Upper lobe of right lung (tissue), 1 donor: Measurements from ENCODE around the gene LGR5. TPM values are rescaled to one million over a fixed set of nuclear protein-coding genes. Genes with fewer than 3 reads are reported as not detected.
A peak's percentile ranks its signal among the peaks of the same experiment; 100 is the strongest.

Source experiments
- ATAC-seq: fragments of 200-7000 bp; cut with Tn5 transposase; one replicate; pipeline ENCODE4 v1.9.1; 2020; ENCODE audit warnings: mild to moderate bottlenecking, moderate library complexity
- DNase-seq: peaks from one replicate; pipeline ENCODE4 v3.0.0-alpha.2; 2020
- H3K27ac ChIP-seq: fragments of 200-600 bp; one replicate; pipeline ENCODE4 v1.8.0; 2022
- H3K27me3 ChIP-seq: fragments of 200-600 bp; one replicate; pipeline ENCODE4 v1.8.0; 2022; ENCODE audit warnings: mild to moderate bottlenecking
- H3K36me3 ChIP-seq: fragments of 200-600 bp; one replicate; pipeline ENCODE4 v1.8.0; 2022
- H3K4me1 ChIP-seq: fragments of 200-600 bp; one replicate; pipeline ENCODE4 v1.8.0; 2022
- H3K4me3 ChIP-seq: fragments of 200-600 bp; one replicate; pipeline ENCODE4 v1.8.0; 2022; ENCODE audit warnings: mild to moderate bottlenecking
- H3K9me3 ChIP-seq: fragments of 200-600 bp; one replicate; pipeline ENCODE4 v1.8.0; 2022
- CTCF ChIP-seq: fragments of 200-600 bp; IDR thresholded peaks from one replicate; pipeline ENCODE4 v1.8.0; 2022; ENCODE audit warnings: antibody characterized with exemption
- intact Hi-C: fragments of 100-400 bp; cut with DNase I; formaldehyde crosslinking; loops from one replicate; pipeline ENCODE4 v1.11.0; 2022
- total RNA-seq: library from RNA; stranded (reverse); fragmentation: NEBNext Ultra II Directional; extraction: Animal tissue kit (Norgen Biotek cat#: 25700); gene quantifications from one replicate; pipeline ENCODE4 v1.2.1, GENCODE V29; 2021
- donor health status: DM: no; HTN: yes; CAD: no; lungs with severe emphysema.

LGR5 gene
- total RNA-seq, 1 donor from 2014 or later: 0.35 TPM

DNA sequence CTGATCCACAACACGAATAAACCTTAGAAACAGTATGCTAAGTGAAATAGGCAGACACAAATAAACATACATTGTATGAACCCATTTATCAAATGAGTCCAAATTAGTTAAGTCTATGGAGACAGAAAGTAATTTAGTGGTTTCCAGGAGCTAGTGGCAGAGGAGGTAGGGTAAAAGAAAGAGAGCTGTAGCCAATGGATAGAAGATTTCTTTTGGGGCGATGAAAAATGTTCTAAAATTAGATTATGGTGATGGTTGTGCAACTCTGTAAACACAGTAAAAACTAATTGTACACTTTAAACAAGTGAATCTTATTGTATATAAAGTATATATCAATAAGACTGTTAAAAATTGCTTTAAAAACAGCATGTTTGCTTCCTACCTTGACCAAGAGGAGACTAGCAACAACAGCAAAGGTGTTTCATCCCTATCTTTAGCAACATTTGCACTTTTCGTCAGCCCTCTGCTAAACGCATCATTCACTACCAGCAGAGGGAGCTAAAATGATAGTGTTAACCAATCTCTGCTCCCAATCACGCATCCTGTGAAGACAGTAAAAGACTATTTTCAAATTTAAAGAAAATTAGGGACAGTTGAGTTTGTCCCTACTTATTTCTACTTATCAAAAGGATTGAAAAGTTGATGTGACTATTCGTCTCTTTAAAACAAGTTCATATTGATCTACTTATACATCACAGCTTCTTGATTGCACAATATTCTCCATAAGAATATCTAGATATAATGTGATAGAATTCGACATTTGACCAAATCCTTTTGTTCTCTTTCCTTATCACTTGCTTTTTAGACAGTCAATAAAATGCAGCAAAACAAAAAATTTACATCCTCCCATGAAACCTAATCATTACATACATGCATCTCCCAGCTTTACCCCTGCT, 24.0 kb upstream of the LGR5 start:
- Histone ChIP-seq H3K27ac (no peak overlapping the region), H3K36me3 (no peaks in the 10 kb centered on the region), H3K4me3 (no peak overlapping the region), H3K9me3 (no peaks in the 10 kb centered on the region), H3K27me3 (no peaks in the 10 kb centered on the region), H3K4me1 (no peaks in the 10 kb centered on the region)
- ATAC-seq (peak; percentile 82), DNase-seq (no peak)
- peak; percentile 76 for TF ChIP-seq CTCF
- intact Hi-C loops: no loop called here

DNA sequence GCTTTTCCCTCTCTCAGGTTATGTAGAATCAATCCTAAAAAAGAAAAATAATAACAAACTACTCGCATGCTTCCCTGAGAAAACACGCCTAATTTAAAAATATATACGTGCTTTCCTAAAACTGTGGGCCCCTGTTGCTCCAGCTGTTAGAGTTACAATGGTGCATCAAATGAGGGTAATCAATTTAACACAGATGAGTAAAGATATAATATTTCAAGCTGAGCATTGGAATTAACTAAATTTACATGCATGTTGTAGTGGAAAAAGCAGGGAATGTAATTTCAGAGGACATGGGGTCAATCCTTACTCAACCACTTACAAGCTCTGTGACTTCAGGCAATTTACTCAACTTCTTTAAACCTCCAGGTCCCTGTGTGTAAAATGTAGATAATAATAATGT, 22.4 kb upstream of the LGR5 start:
- Histone ChIP-seq H3K4me3 (no peak overlapping the region), H3K36me3 (no peaks in the 10 kb centered on the region), H3K9me3 (no peaks in the 10 kb centered on the region), H3K27me3 (no peaks in the 10 kb centered on the region), H3K27ac (no peak overlapping the region), H3K4me1 (no peaks in the 10 kb centered on the region)
- ATAC-seq: no peak
- TF ChIP-seq CTCF: no peak
- DNase-seq: no peak
- intact Hi-C loops: no loop called here

- intact Hi-C loops: no loop called here
- DNase-seq: no peak
- no peak for TF ChIP-seq CTCF
These were observed 18.7 kb upstream of the LGR5 start for GRCh38 chr12:71420775-71421406.

DNA sequence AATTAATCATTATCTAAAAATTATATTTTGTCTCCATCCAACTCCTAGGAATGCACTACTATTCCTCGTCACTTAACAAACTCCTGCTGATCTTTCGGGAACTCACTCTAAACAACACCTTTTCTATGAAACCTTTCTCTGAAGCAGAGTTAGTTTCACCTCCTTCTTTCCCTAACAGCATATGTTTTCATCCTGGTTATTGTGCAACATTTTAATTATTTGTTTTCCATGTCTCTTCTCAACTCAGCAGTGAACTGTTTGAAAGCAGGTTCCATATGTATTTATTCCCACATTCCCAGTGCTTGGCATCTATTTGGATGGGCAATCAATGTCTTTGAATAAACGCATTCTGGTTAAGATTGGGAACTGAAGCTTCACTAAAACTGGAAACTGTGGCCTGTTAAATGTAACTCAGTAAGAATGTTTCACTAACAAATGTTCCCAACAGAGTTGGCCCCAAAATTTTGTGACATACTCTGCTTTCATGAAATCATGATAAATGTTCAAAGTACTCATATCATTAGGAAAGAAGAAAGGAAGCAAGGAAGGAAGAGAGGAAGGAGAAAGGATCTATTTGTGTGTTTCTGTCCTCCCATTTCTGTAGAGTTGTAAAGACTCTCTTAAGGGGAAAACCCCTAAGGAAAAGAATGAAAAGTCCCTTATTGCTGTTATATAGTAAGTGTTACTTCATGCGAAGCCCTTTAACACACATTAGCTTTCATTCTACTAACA, 13.9 kb upstream of the LGR5 start:
- Histone ChIP-seq H3K9me3 (no peaks in the 10 kb centered on the region), H3K27me3 (peaks cover 4% of the 10 kb centered on the region), H3K4me3 (no peak overlapping the region), H3K36me3 (no peaks in the 10 kb centered on the region), H3K27ac (no peak overlapping the region), H3K4me1 (no peaks in the 10 kb centered on the region)
- ATAC-seq (no peak), DNase-seq (no peak)
- intact Hi-C loops: no loop called here
- no peak for TF ChIP-seq CTCF

More at GRCh38 chr12:71420775-71421406, 18.7 kb upstream of the LGR5 start:
- ATAC-seq: no peak
- Histone ChIP-seq H3K27me3 (no peaks in the 10 kb centered on the region), H3K27ac (no peak overlapping the region), H3K4me3 (no peak overlapping the region), H3K9me3 (no peaks in the 10 kb centered on the region), H3K4me1 (no peaks in the 10 kb centered on the region), H3K36me3 (no peaks in the 10 kb centered on the region)

DNA sequence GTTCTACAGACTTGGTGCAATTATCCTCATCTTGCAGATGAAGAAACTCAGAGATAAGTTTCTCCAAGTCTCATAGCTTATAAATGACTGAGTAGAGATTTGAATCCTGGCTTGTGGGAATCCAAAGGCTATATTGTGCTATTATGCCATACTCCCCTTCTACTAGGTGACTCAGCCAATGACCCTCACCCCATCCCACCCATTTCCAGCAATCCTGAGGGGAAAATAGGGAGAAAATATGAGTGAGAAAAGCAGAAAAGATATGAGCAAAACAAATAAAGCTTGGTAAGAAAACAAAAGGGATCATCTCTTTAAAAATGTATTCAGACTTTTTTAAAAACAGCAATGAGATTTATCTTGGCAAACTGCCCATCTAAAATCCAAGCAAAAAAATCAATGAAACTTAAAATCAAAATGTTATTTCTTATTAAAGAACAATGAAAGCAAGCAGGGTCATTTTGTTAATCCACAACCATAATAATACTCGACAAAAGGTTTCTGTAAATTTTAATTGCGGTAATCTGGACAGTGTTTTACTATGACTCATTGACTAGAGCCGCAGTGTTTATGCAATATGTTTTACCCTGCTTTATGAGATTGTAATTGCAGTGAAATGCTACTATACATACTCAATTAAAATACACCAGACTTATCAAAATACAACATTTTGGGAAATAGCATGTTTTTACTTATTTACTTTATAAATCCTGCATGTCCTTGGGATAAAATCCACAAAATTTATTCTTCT, 13.1 kb upstream of the LGR5 start:
- intact Hi-C loops: no loop called here
- Histone ChIP-seq H3K9me3 (no peaks in the 10 kb centered on the region), H3K27ac (no peak overlapping the region), H3K27me3 (peaks cover 4% of the 10 kb centered on the region), H3K4me3 (no peak overlapping the region), H3K4me1 (no peaks in the 10 kb centered on the region), H3K36me3 (no peaks in the 10 kb centered on the region)
- TF ChIP-seq CTCF: no peak
- no peak for DNase-seq
- no peak for ATAC-seq
